ENCODE results near the gene PTPN13.
A peak's percentile ranks its signal among the peaks of the same experiment; 100 is the strongest.

PTPN13 gene

DNA sequence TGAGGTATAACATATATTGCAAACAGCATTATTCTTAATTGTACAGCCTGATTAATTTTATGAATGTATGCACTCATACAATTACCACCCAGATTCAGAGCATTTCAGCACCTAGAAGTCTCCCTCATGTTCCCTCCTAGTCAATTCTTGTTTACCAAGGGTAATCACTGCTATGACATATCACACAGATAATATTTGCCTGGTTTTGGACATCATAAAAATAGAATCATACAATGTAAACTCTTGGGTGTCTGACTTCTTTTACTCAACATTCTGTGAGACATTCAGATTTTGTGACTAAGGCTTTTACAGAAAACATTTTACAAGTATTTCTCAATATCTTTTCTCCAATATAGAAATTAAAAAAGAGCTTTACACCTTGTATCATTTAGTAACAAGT, 66.9 kb downstream of the PTPN13 start:
- CTCF ChIA-PET = no interaction called here
- no peak for DNase-seq (ENCODE audit: low spot score)
- POLR2A ChIA-PET (ENCODE audit: low non-redundant PET) = no interaction called here
- H3K27ac ChIP-seq = no peak overlapping the region
- no peak for TF ChIP-seq CTCF (conservative IDR thresholded peaks at IDR 0.05; ENCODE audit: low read depth)

DNA sequence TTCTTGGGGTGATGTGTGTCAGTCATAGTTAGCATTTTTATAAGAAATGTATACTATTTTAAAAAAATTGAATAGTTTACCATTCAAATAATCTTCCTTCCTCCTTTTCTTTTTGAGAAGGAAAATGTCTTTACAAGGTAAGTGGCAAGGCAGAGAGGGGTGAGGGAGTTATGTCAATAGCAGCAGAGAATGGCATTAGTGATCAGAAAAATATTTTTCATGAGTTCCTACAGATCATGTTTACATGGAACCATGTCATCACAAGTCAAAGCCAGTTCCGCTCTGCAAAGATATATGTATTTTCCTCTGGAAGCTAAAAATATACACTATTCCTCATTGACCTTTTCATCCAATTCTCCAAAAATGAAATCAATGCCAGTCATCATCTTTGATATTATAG, 67.3 kb downstream of the PTPN13 start:
- POLR2A ChIA-PET (ENCODE audit: low non-redundant PET) = no interaction called here
- CTCF ChIA-PET = no interaction called here
- H3K27ac ChIP-seq = no peak overlapping the region
- TF ChIP-seq CTCF (conservative IDR thresholded peaks at IDR 0.05; ENCODE audit: low read depth) = no peak
- no peak for DNase-seq (ENCODE audit: low spot score)

DNA sequence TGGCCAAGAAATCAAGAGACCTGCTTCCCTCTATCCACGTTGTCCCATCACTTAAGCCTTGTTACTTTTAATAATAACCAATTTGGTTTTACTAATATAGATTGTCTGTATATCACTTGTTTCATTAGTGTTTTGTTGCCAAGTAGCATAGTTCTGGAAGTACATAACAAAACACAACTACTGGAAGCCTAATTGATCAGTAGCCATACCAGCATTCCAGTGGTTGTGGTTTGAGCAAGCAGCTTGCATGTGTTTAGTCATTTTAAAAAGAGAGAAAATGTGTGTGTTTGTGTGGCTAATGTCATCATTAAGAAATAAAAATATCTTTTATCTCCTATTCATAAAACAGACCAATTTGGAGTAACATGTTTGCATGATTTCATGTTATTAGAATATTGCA, 70.8 kb downstream of the PTPN13 start:
- CTCF ChIA-PET = no interaction called here
- POLR2A ChIA-PET (ENCODE audit: low non-redundant PET) = no interaction called here
- no peak overlapping the region for H3K27ac ChIP-seq
- DNase-seq (ENCODE audit: low spot score) = no peak
- TF ChIP-seq CTCF (conservative IDR thresholded peaks at IDR 0.05; ENCODE audit: low read depth) = no peak

GRCh38 chr4:86670298-86670697, 76.2 kb downstream of the PTPN13 start:
- no peak for TF ChIP-seq CTCF (conservative IDR thresholded peaks at IDR 0.05; ENCODE audit: low read depth)
- DNase-seq (ENCODE audit: low spot score) = no peak
- H3K27ac ChIP-seq = no peak overlapping the region
- CTCF ChIA-PET = no interaction called here
- POLR2A ChIA-PET (ENCODE audit: low non-redundant PET) = no interaction called here

DNA sequence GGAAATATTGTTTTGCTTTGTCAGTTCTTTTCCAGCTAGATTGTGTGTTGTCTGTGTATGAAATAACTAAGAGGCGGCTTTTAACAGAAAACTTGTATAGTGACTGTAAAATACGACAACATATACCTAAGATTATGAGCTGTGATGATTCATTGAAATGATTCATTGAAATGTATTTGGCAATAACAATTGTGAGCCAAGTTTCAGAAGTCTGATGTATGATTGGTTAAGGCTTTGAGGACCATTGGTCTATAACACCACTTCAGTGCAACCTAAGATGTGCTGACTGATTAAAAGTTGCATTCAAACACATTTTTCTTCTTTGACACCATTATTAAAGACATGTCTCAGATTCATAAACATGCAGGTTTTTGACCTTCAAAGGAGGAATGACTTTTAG, 76.6 kb downstream of the PTPN13 start:
- H3K27ac ChIP-seq = no peak overlapping the region
- no peak for TF ChIP-seq CTCF (conservative IDR thresholded peaks at IDR 0.05; ENCODE audit: low read depth)
- POLR2A ChIA-PET (ENCODE audit: low non-redundant PET) = no interaction called here
- CTCF ChIA-PET = no interaction called here
- peak; percentile 72 for DNase-seq (ENCODE audit: low spot score)

DNA sequence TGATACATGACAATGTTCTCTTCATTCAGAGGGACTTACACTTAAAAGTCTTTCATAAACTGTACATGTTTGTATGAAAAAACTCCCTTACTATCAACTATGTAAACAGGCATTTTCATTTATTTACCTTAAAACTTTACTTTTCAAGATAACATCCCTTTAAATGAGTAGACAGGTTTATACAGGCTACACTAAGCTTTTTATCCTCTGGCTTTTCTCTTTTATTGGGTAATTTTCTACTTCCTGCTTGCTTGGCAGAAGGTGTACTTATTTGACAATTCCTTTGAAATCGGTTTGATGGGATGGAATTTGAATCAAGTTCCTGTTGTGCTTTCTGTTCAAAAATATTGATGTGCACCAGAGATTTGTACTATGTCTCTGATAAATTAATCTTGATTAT, 81.4 kb downstream of the PTPN13 start:
- no peak overlapping the region for H3K27ac ChIP-seq
- ChIA-PET CTCF (interaction anchor here (0.6 kb wide), 1 partner anchor 18 kb away, joined by 3 read pairs; no protein-coding TSS in a partner anchor), POLR2A (ENCODE audit: low non-redundant PET) (no interaction called here)
- TF ChIP-seq CTCF (conservative IDR thresholded peaks at IDR 0.05; ENCODE audit: low read depth) = no peak
- no peak for DNase-seq (ENCODE audit: low spot score)

GRCh38 chr4:86678796-86679195, 84.7 kb downstream of the PTPN13 start:
- POLR2A ChIA-PET (ENCODE audit: low non-redundant PET) = no interaction called here
- no peak for TF ChIP-seq CTCF (conservative IDR thresholded peaks at IDR 0.05; ENCODE audit: low read depth)
- no peak for DNase-seq (ENCODE audit: low spot score)
- CTCF ChIA-PET = no interaction called here
- no peak overlapping the region for H3K27ac ChIP-seq

All from RWPE1 (cell line).